Esophagus muscularis mucosa (tissue), 4 donors: ENCODE results near the gene TMEM94. TPM values are rescaled to one million over a fixed set of nuclear protein-coding genes. Genes with fewer than 3 reads are reported as not detected.

ENCODE experiments used
- DNase-seq: peaks from one replicate; pipeline ENCODE4 v3.0.0-alpha.2; 2017; ENCODE audit errors: extremely low spot score
- H3K27ac ChIP-seq, 4 donors: fragments of 200-600 bp; sonication (generic); replicated peaks in 1 of 4; 1 replicate in 3 of 4; 2 replicates in 1 of 4; pipeline ENCODE4 v1.5.1; 2016 to 2019; ENCODE audit warnings: mild to moderate bottlenecking in 1 of 4
- H3K27me3 ChIP-seq, 4 donors: fragments of 200-600 bp; sonication (generic); one replicate each; pipeline versions ENCODE4 v1.5.1 to v1.6.0; 2016 to 2019
- H3K36me3 ChIP-seq, 4 donors: fragments of 200-600 bp; sonication (generic); one replicate each; pipeline ENCODE4 v1.5.1; 2016 to 2019
- H3K4me1 ChIP-seq, 4 donors: fragments of 200-600 bp; sonication (generic); one replicate each; pipeline ENCODE4 v1.5.1; 2016 to 2019
- H3K4me3 ChIP-seq, 4 donors: fragments of 200-600 bp; sonication (generic); 1 replicate in 2 of 4; 2 replicates in 2 of 4; pipeline ENCODE4 v1.5.1; 2016 to 2019; ENCODE audit warnings: mild to moderate bottlenecking in 4 of 4, moderate library complexity in 1 of 4
- H3K9me3 ChIP-seq, 4 donors: fragments of 200-600 bp; sonication (generic); 1 replicate in 3 of 4; 2 replicates in 1 of 4; pipeline ENCODE4 v1.5.1; 2016 to 2019
- EP300 ChIP-seq: sonication (generic); formaldehyde crosslinking; IDR thresholded peaks from one replicate; pipeline ENCODE4 v1.6.1; 2017; ENCODE audit warnings: antibody characterized with exemption
- POLR2A ChIP-seq: fragments of 450-650 bp; IDR thresholded peaks from one replicate; pipeline ENCODE4 v1.6.1; 2017; ENCODE audit warnings: antibody characterized with exemption, moderate library complexity, mild to moderate bottlenecking, low read depth
- POLR2AphosphoS5 ChIP-seq, 2 donors: sonication (generic); formaldehyde crosslinking; IDR thresholded peaks; one replicate each; pipeline ENCODE4 v1.6.1; 2017; ENCODE audit warnings: antibody characterized with exemption in 2 of 2
- WGBS: methylation state at CpG from one replicate; pipeline ENCODE4 v1.1.5; 2018; 5-methylcytosine and 5-hydroxymethylcytosine counted together
- intact Hi-C: fragments of 100-400 bp; cut with DNase I; formaldehyde crosslinking; loops from one replicate; pipeline ENCODE4 v1.15.1; 2023
- total RNA-seq, 4 donors: library from RNA; depleted of rRNA; stranded (reverse); fragments of >200 nt; gene quantifications; one replicate each; pipeline versions ENCODE4 v1.1.0 to v1.2.1, GENCODE V29; 2016
- TF ChIP-seq, protein P1 (sequence below), 3 experiments: fragments of 200-600 bp in 2 of 3; fragments of 450-650 bp in 1 of 3; sonication (generic) in 2 of 3; IDR thresholded peaks; one replicate each; pipeline ENCODE4 v1.5.1; 2017 to 2019; ENCODE audit warnings: antibody characterized with exemption in 3 of 3, mild to moderate bottlenecking in 2 of 3, moderate library complexity in 1 of 3

Gene TMEM94
- total RNA-seq, 4 donors from 2014 or later: 35.3 to 71.4 (median 46.3) TPM

DNA sequence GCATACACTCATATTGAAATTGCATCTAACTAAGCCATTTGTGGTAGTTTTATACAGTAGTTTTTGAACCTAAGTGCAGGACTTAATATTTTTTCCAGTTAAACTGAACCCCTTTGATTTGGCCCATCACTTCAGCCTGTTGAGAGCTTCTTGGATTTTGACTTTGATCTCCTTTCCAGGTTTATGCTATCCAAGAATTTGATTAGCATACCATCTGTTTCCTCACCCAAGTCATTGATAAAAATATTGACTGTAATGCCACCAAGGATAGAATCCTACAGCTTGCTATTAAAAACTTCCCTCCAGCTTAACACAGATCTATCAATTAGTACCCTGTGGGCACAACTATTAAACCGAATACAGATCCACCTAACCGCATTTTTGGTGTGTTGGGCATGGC is 7.2 kb downstream of the TMEM94 start:
- intact Hi-C loops: no loop called here
- Histone ChIP-seq H3K27me3 (no peaks in the 10 kb centered on the region), H3K9me3 (no peaks in the 10 kb centered on the region), H3K27ac (no peak overlapping the region), H3K4me1 (peaks cover 19 to 30% (median 25%) of the 10 kb centered on the region in 4 donors), H3K4me3 (no peak overlapping the region), H3K36me3 (peaks cover 0 to 3% (median 0%) of the 10 kb centered on the region in 4 donors)
- 94% methylated on average over 2 of the region's 2 CpGs for WGBS
- no peak for DNase-seq
- TF ChIP-seq, protein P1, sequence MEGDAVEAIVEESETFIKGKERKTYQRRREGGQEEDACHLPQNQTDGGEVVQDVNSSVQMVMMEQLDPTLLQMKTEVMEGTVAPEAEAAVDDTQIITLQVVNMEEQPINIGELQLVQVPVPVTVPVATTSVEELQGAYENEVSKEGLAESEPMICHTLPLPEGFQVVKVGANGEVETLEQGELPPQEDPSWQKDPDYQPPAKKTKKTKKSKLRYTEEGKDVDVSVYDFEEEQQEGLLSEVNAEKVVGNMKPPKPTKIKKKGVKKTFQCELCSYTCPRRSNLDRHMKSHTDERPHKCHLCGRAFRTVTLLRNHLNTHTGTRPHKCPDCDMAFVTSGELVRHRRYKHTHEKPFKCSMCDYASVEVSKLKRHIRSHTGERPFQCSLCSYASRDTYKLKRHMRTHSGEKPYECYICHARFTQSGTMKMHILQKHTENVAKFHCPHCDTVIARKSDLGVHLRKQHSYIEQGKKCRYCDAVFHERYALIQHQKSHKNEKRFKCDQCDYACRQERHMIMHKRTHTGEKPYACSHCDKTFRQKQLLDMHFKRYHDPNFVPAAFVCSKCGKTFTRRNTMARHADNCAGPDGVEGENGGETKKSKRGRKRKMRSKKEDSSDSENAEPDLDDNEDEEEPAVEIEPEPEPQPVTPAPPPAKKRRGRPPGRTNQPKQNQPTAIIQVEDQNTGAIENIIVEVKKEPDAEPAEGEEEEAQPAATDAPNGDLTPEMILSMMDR (IDR thresholded peaks at IDR 0.05): no peak
- TF ChIP-seq POLR2A (no peak), EP300 (no peak), POLR2AphosphoS5 (IDR thresholded peaks at IDR 0.05) (no peak)

DNA sequence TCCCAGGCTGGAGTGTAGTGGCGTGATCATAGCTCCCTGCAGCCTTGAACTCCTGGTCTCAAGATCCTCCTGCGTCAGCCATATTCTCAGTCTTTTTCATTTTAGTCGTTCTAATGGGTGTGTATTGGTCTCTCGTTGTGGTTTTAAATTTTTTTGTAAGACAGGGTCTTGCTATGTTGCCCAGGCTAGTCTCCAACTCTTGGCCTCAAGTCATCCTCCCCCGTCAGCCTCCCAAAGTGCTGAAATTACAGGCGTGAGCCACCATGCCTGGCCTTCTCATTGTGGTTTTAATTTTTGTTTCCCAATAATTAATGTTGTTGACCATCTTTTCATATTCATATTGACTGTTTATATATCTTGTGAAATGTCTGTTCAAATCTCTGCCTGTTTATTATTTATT is 8.6 kb downstream of the TMEM94 start:
- H3K36me3 ChIP-seq: peaks cover 0 to 3% (median 0%) of the 10 kb centered on the region in 4 donors
- 91% methylated on average over 6 of the region's 6 CpGs for WGBS
- DNase-seq: no peak
- no peak overlapping the region for H3K27ac ChIP-seq
- no peak overlapping the region for H3K4me3 ChIP-seq
- no peak for TF ChIP-seq POLR2AphosphoS5 (IDR thresholded peaks at IDR 0.05)
- TF ChIP-seq, protein P1 (IDR thresholded peaks at IDR 0.05): no peak
- TF ChIP-seq POLR2A: no peak
- no peak for TF ChIP-seq EP300
- no peaks in the 10 kb centered on the region for H3K27me3 ChIP-seq
- no peaks in the 10 kb centered on the region for H3K9me3 ChIP-seq
- peaks cover 10 to 18% (median 15%) of the 10 kb centered on the region in 4 donors for H3K4me1 ChIP-seq
- intact Hi-C loops: no loop called here

DNA sequence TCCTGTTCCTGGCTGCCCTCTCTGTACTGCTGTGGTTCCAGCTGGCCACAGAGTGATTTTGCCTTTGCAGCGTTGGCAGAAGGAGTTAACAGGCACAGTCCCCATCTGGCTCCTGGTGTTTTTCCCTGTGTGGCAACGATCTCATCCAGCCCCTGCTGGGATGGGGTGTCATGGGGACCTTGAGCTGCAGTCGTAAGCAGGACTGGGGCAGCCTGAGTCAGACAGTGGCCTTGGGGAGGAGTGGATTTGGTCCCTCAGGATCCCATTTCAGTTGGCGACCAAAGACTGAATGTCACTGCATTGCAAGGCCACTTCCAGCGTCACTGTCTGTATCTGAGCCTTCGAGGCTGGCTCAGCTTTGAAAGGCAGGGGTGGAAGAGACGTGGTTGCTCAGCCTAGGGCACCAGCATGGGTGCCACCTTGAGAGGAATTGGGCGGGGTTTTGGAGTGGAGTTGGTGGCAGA is 11.9 kb downstream of the TMEM94 start:
- TF ChIP-seq EP300 (no peak), POLR2A (no peak)
- TF ChIP-seq, protein P1 (IDR thresholded peaks at IDR 0.05): no peak
- intact Hi-C loops: no loop called here
- H3K4me1 ChIP-seq: peaks cover 9 to 25% (median 18%) of the 10 kb centered on the region in 4 donors
- WGBS: 64% methylated on average over 8 of the region's 8 CpGs
- H3K4me3 ChIP-seq: no peak overlapping the region
- H3K27me3 ChIP-seq: no peaks in the 10 kb centered on the region
- no peak for DNase-seq
- H3K27ac ChIP-seq: peak overlapping the region in 3 of 4 donors; percentile 23 to 47 (median 47)
- no peaks in the 10 kb centered on the region for H3K9me3 ChIP-seq
- peaks cover 0 to 21% (median 20%) of the 10 kb centered on the region in 4 donors for H3K36me3 ChIP-seq

DNA sequence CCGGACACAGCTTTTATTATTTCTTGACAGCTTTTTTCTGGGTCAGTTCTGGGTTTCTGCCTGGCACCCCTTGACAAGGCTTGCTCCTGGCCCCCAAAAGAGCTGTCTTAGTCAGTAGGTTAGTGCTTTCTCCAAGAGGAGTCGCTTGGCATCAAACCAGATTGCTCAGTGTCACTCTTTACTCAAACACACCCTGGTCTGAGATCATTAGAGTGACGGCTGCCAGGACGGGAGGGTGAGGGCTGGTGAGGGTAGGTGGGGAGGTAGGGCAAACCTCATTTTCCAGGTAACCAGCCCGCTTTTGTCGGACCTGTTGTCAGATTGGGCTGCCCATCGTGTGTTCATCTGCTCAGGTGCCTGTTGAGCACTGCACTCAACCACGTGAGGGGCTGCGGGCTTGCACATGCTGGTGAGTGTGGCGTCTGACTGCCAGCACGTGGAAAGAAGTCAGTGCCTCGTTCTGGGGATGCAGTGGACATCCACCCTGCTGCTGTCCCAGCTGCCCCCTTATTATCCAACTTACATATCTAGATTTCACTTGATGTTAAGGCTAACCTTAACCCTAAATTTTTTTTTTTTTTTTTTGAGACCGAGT is 12.4 kb downstream of the TMEM94 start:
- Histone ChIP-seq H3K4me3 (no peak overlapping the region), H3K9me3 (no peaks in the 10 kb centered on the region), H3K27me3 (no peaks in the 10 kb centered on the region), H3K27ac (peak overlapping the region in 3 of 4 donors; percentile 23 to 47 (median 47)), H3K4me1 (peaks cover 9 to 25% (median 18%) of the 10 kb centered on the region in 4 donors), H3K36me3 (peaks cover 0 to 25% (median 22%) of the 10 kb centered on the region in 4 donors)
- TF ChIP-seq EP300 (no peak), POLR2A (no peak), POLR2AphosphoS5 (IDR thresholded peaks at IDR 0.05) (no peak)
- TF ChIP-seq, protein P1 (IDR thresholded peaks at IDR 0.05): no peak
- 89% methylated on average over 10 of the region's 13 CpGs for WGBS
- intact Hi-C loops: no loop called here
- DNase-seq: no peak

DNA sequence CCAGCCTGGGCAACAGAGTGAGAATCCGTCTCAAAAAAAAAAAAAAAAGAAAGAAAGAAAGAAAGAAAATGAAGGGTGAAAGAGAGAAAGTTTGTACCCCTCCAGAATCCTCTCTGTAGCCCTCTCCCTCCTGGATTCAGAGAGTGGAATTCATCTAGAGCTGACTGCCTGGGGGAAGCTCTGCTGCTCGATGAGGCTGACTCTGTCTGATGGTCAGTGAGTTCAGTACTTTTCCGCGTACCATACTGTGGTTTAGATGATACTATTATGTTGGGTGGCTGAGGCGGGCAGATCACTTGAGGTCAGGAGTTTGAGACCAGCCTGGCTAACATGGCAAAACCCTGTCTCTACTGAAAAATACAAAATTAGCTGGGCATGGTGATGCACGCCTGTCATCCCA is 14.8 kb downstream of the TMEM94 start:
- Histone ChIP-seq H3K4me1 (peaks cover 26 to 43% (median 39%) of the 10 kb centered on the region in 4 donors), H3K27ac (no peak overlapping the region), H3K4me3 (no peak overlapping the region), H3K36me3 (peaks cover 0 to 24% (median 22%) of the 10 kb centered on the region in 4 donors), H3K9me3 (no peaks in the 10 kb centered on the region), H3K27me3 (no peaks in the 10 kb centered on the region)
- 91% methylated on average over 6 of the region's 6 CpGs for WGBS
- no peak for DNase-seq
- TF ChIP-seq POLR2A (no peak), EP300 (no peak), POLR2AphosphoS5 (IDR thresholded peaks at IDR 0.05) (no peak)
- TF ChIP-seq, protein P1 (IDR thresholded peaks at IDR 0.05): no peak
- intact Hi-C loops: no loop called here
